GM10847 (cell line): ENCODE results near the gene AQP2.

Experiments
- POLR2A ChIP-seq: IDR thresholded peaks from 2 replicates; pipeline ENCODE4 v1.6.1; 2011; ENCODE audit not compliant: insufficient read length; ENCODE audit errors: extremely low read depth

Gene AQP2

DNA sequence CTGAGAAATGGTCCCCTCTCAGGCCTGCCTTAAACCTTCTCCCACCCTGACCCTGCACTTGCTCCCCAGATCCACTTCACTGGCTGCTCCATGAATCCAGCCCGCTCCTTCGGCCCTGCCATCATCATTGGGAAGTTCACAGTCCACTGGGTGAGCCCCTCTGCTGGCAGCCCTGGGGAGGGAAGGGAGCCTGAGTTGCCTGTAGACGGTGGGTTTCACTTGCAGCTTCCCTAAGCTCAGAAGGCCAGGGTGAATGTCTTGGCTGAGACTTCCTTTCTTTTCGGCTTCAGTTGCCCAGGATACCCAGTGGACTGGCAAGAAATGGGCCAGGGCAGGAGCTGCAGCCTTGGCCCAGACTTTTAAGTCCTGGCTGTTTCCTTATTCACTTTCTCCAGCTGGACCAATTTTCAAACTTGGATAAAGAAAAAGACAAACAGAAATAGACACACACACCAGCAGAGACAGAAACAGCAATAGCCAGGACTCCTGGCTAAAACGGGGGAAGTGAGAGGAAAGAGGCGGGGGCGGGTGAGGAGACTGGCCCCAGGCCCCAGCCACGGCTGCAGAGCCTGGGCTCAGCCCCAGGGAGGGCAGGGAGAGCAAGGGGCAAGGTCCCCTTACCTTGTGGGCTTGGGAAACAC is 24.3 kb downstream of the AQP2 start:
- no peak for TF ChIP-seq POLR2A

- no peak for TF ChIP-seq POLR2A
Measured at GRCh38 chr12:49975318-49975761, 24.8 kb downstream of the AQP2 start.

DNA sequence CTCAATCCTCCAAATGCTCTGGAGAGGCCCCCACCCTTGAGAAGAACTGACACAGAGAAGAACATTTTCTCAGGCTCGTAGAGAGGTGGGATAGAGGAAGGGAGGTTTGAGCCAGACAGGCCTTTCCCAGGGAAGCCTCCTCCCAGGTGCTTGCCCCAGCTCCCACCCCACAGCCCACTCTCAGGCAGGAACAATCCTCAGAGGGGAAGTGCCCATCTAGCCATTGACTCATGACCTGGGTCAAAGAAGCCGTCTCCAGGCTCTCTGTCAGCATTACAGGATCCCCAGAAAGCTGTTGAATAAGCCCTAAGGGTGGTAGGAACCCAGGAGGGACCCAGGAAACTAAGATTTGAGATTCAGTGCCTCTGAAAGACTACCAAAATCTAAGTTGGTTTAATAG is 26.0 kb downstream of the AQP2 start:
- no peak for TF ChIP-seq POLR2A

GRCh38 chr12:49978125-49978524 is 27.6 kb downstream of the AQP2 start:
- TF ChIP-seq POLR2A, result no peak

DNA sequence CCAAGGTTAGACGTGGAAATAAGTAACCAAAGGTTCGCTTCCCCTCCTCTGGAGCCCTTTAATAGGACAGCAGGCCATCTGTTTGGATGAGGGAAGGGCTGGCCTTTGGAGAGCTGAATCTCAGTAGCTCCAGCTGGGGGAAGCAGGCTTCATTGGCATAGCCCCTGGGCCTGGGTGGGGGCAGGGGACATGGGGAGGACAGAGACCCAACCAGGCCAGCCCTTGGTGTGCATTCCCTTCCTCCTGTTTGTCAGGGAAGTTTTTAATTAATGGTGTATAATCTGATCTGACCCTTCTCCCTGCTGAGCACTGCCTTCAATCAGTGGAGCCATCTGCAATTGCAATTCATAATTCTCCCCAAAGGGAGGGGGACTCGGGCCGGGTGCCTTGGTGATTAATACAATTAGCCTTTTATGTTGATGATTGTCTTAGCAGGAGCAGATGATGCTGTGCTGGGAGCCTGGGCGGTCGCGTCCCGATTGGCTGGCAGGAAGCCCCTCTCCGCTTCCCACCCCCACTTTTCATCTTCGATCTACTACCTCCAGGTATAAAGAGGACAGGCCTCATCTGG is 28.6 kb downstream of the AQP2 start:
- TF ChIP-seq POLR2A, result no peak

GRCh38 chr12:49979791-49980190 is 29.3 kb downstream of the AQP2 start:
- no peak for TF ChIP-seq POLR2A

DNA sequence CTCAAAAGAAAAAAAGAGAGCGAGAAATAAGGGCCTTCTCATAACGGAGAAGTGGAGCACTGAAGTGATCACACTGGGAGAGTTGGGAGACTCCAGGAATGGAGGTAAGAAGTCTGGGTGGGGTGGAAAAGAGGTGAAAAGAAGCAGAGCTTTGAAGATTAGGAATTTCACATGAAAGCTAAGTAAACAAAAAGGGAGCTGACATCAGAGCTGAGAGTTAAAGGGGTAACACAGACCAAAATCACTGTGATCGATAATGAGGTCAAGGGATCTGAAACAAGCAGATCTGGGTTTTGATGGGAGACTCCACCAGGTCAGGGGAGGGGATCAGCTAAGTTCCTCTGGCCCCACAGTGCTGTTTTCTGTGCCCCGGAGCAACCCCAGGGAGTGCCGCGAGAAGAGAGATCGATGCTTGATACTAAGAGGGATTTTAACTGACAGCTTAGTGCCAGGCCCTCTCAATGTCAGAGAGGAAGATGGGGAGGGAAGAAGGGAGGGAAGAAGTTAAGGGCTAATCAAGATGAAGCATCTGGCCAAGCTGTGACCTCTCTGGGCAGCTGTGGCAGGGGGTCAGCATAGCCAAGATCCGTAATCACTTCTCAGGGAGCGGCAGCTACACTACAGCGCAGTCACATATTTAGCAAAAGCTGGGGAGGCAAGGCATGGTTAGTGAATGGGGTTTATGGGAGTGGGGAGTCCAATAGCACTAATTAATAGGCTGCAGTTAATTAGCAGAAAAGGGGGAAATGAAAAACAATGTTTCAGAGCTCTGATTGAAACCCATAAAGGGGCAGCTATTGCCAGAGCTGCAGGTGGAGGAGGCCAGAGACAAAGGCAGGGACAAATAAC is 30.2 kb downstream of the AQP2 start:
- TF ChIP-seq POLR2A, result no peak

GRCh38 chr12:49982246-49983087 is 31.9 kb downstream of the AQP2 start:
- no peak for TF ChIP-seq POLR2A

DNA sequence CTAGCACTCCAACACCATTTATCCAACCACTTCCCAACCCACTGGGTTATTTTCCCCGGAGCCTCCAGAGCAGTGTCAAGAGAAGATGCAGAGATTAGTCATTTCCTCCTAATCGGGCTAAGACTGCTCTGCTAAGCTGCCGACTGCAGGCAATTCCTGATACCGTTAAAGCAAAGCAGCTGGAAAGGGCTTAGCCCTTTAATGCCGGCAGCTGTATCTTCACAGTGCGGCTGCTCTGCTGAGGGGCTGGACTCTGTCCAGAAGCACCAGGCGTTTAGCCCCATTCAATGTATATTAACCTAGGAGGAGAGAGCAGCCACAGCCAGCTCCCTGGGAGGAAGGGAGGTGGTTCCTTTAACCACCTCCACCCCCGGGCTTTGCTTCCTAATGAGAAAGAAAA is 33.4 kb downstream of the AQP2 start:
- no peak for TF ChIP-seq POLR2A

DNA sequence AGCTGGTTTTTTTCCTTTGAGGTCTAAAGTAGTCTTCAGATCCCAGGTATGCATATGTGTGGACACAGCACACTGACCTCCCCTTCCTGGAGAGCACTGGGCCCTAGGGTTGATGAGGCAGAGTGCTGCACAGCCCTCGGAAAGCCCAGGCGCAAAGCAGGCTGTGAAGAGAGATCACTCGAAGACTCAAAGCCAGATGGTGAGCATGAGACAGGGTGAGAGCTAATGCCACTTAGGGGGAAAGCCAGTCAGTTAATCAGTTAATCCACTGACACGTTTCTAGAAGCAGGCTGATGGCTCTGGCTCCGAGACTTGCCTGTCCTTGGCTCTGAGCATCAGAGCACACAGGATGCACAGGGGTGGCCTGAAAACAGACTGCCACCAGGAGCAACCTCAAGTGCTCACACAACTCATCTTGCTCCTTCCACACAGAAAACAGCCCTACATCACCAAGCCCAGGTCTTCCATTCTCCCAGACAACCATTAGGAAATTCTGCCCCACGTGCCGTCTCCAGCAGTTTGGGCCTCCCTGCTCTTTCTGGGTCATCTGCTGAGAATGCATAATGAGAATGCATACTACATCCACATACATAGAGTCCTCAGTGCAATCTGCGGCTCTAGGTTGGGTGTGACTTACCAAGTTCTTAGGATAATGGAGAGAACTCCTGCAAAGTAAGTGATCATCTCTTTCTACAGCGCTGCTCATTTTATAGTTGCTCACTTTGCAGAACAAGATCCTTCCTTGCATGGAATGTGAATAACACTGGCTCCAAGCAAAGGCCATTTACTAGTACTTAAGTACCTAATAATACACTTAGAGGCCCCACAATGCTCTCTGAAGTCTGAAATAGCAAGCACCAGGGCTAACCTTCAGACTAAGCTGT is 34.2 kb downstream of the AQP2 start:
- no peak for TF ChIP-seq POLR2A

- TF ChIP-seq POLR2A, result no peak
Measured at GRCh38 chr12:49985981-49986380, 35.4 kb downstream of the AQP2 start.

- TF ChIP-seq POLR2A, result no peak
Measured at GRCh38 chr12:49987625-49988303, 37.2 kb downstream of the AQP2 start.

GRCh38 chr12:49990273-49990672 is 39.7 kb downstream of the AQP2 start:
- no peak for TF ChIP-seq POLR2A

DNA sequence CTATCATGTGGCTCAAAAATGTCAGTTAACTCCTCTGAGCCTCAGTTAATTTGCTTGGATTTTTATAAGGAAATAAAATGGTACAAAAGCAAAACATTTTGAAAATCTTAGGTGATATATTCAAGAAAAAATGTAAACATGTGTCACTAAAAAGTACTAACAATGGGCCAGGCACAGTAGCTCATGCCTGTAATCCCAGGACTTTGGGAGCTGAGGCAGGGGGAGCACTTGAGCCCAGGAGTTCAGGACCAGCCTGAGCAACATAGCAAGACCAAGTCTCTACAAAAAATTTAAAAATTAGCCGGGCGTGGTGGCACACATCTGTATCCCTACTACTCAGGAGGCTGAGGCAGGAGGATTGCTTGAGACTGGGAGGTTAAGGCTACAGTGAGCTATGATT is 47.9 kb downstream of the AQP2 start:
- TF ChIP-seq POLR2A, result no peak
